Measurements from ENCODE around the gene MTFR1L.

GRCh38 chr1:25829046-25829445, 9.3 kb downstream of the MTFR1L start:
- TF ChIP-seq CTCF (IDR thresholded peaks at IDR 0.05): no peak
- TF ChIP-seq POLR2A (IDR thresholded peaks at IDR 0.05): no peak

All from thyroid gland (tissue), 4 donors.